Cardiac muscle cell (in vitro differentiated cells and primary cell): ENCODE data around the gene PRKG1. TPM values are rescaled to one million over a fixed set of nuclear protein-coding genes. Genes with fewer than 3 reads are reported as not detected.

Experiments used
- DNase-seq, 2 donors: peaks; one replicate each; pipeline versions ENCODE4 v3.0.0 to v3.0.0-alpha.2; 2010 to 2017; ENCODE audit warnings: low read depth in 1 of 2, low spot score in 1 of 2
- H3K27ac ChIP-seq: fragments of 200-600 bp; sonication (generic); 2 replicates; pipeline ENCODE4 v1.5.1; 2016
- H3K27me3 ChIP-seq: fragments of 200-600 bp; sonication (generic); 2 replicates; pipeline ENCODE4 v1.6.0; 2016; ENCODE audit warnings: control low read depth
- H3K36me3 ChIP-seq: fragments of 200-600 bp; sonication (generic); 2 replicates; pipeline ENCODE4 v1.5.1; 2016; ENCODE audit warnings: control low read depth
- H3K4me1 ChIP-seq: fragments of 200-600 bp; sonication (generic); 2 replicates; pipeline ENCODE4 v1.8.1; 2017; ENCODE audit warnings: low read depth, mild to moderate bottlenecking, mixed run types
- H3K4me3 ChIP-seq: fragments of 200-600 bp; sonication (generic); 2 replicates; pipeline ENCODE4 v1.5.1; 2016; ENCODE audit warnings: mild to moderate bottlenecking
- H3K9me3 ChIP-seq: fragments of 200-600 bp; sonication (generic); 2 replicates; pipeline ENCODE4 v1.5.1; 2017; ENCODE audit warnings: low read depth, mild to moderate bottlenecking, control low read depth
- CTCF ChIP-seq: IDR thresholded peaks from 2 replicates; pipeline ENCODE4 v1.5.1; 2012; ENCODE audit warnings: low read depth, mild to moderate bottlenecking, low read length
- polyA plus RNA-seq: library from polyadenylated mRNA; unstranded; fragments of >200 nt; fragmentation: Nextera tagmentation; extraction: Ambion mirVana; gene quantifications from 2 replicates; pipeline ENCODE4 v1.2.1, GENCODE V29; 2016
- total RNA-seq: library from RNA; depleted of rRNA; stranded (reverse); fragments of >200 nt; gene quantifications from 2 replicates; pipeline ENCODE4 v1.2.3, GENCODE V29; 2016

PRKG1 gene
- total and polyA plus RNA-seq, 2 experiments from 2014 or later: 2.9 to 13.3 TPM

- Histone ChIP-seq H3K27ac (no peak overlapping the region), H3K4me1 (no peaks in the 10 kb centered on the region), H3K27me3 (no peaks in the 10 kb centered on the region), H3K9me3 (no peaks in the 10 kb centered on the region), H3K36me3 (no peaks in the 10 kb centered on the region), H3K4me3 (no peak overlapping the region)
- TF ChIP-seq CTCF: no peak
- DNase-seq: no peak
Observed at GRCh38 chr10:51124852-51125251, 50.6 kb downstream of the PRKG1 start.

DNA sequence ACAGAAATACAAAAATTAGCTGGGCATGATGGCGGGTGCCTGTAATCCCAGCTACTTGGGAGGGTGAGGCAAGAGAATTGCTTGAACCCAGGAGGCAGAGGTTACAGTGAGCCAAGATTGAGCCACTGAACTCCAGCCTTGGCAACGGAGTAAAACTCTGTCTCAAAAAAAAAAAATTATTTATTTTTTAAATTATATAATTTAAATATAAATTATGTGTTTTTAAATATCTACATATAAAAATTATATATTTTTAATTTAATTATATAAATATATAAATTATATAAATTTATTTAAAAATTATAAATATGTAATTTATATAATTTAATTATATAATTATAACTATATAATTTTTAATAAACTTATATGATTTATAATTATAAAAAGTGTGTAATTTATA is 51.2 kb downstream of the PRKG1 start:
- H3K27ac ChIP-seq: no peak overlapping the region
- no peaks in the 10 kb centered on the region for H3K27me3 ChIP-seq
- no peak for DNase-seq
- no peak for TF ChIP-seq CTCF
- H3K4me1 ChIP-seq: no peaks in the 10 kb centered on the region
- no peak overlapping the region for H3K4me3 ChIP-seq
- H3K36me3 ChIP-seq: no peaks in the 10 kb centered on the region
- H3K9me3 ChIP-seq: no peaks in the 10 kb centered on the region

- Histone ChIP-seq H3K4me3 (no peak overlapping the region), H3K36me3 (no peaks in the 10 kb centered on the region), H3K27ac (no peak overlapping the region), H3K9me3 (no peaks in the 10 kb centered on the region), H3K27me3 (no peaks in the 10 kb centered on the region), H3K4me1 (no peaks in the 10 kb centered on the region)
- DNase-seq: no peak
- TF ChIP-seq CTCF: no peak
Observed at GRCh38 chr10:51129946-51130544, 55.8 kb downstream of the PRKG1 start.

DNA sequence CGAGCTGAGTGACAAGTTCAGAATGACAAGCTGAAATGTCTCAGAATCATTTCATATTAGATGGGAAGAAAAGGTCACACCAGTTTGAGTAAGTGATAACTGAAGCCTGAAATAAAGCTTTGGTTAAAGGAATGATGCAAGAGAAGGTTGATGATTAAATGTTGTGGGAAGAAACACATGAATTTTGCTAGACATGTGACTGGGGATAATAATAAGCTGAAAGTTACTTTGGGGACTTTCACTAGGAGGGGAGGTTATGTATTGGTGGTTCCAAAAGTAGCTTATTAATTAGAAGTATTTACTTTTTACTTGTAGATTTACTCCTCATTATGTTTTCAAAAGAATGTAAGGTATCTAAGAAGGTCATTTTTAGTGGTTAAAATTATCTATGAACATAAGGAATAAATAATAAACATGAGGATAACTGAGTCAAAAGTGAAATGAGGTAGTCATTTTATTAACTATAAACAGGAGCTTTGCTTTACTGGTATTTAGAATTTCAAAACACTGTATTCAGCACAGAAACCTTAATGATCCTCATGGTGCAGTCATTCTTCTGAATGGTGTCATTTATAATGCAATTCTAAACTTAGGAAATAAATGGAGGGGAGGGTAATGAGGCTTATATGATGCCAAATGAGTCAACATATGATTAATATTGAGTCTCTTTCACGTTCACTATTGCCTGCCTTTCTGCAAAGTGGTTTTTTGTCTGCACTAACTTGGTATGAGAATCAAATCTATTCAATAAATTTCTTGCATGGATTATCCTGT is 63.7 kb downstream of the PRKG1 start:
- Histone ChIP-seq H3K27me3 (no peaks in the 10 kb centered on the region), H3K4me3 (no peak overlapping the region), H3K27ac (no peak overlapping the region), H3K36me3 (no peaks in the 10 kb centered on the region), H3K4me1 (no peaks in the 10 kb centered on the region), H3K9me3 (no peaks in the 10 kb centered on the region)
- peak in 1 of 2 donors; percentile 29 for DNase-seq
- no peak for TF ChIP-seq CTCF

GRCh38 chr10:51139176-51139575 is 64.9 kb downstream of the PRKG1 start:
- Histone ChIP-seq H3K27me3 (no peaks in the 10 kb centered on the region), H3K4me1 (no peaks in the 10 kb centered on the region), H3K9me3 (no peaks in the 10 kb centered on the region), H3K27ac (no peak overlapping the region), H3K4me3 (no peak overlapping the region), H3K36me3 (no peaks in the 10 kb centered on the region)
- no peak for TF ChIP-seq CTCF
- DNase-seq: no peak
